ENCODE measurements around the gene FBXL4.

DNA sequence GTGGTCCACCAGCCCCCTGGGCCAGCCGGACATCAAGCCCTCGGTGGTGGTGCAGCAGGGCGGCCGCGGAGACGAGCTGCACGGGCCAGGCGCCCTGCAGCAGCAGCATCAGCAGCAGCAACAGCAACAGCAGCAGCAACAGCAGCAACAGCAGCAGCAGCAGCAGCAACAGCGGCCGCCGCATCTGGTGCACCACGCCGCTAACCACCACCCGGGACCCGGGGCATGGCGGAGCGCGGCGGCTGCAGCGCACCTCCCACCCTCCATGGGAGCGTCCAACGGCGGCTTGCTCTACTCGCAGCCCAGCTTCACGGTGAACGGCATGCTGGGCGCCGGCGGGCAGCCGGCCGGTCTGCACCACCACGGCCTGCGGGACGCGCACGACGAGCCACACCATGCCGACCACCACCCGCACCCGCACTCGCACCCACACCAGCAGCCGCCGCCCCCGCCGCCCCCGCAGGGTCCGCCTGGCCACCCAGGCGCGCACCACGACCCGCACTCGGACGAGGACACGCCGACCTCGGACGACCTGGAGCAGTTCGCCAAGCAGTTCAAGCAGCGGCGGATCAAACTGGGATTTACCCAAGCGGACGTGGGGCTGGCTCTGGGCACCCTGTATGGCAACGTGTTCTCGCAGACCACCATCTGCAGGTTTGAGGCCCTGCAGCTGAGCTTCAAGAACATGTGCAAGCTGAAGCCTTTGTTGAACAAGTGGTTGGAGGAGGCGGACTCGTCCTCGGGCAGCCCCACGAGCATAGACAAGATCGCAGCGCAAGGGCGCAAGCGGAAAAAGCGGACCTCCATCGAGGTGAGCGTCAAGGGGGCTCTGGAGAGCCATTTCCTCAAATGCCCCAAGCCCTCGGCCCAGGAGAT, 112.4 kb downstream of the FBXL4 start:
- TF ChIP-seq, protein P1, sequence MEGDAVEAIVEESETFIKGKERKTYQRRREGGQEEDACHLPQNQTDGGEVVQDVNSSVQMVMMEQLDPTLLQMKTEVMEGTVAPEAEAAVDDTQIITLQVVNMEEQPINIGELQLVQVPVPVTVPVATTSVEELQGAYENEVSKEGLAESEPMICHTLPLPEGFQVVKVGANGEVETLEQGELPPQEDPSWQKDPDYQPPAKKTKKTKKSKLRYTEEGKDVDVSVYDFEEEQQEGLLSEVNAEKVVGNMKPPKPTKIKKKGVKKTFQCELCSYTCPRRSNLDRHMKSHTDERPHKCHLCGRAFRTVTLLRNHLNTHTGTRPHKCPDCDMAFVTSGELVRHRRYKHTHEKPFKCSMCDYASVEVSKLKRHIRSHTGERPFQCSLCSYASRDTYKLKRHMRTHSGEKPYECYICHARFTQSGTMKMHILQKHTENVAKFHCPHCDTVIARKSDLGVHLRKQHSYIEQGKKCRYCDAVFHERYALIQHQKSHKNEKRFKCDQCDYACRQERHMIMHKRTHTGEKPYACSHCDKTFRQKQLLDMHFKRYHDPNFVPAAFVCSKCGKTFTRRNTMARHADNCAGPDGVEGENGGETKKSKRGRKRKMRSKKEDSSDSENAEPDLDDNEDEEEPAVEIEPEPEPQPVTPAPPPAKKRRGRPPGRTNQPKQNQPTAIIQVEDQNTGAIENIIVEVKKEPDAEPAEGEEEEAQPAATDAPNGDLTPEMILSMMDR (IDR thresholded peaks at IDR 0.05), result no peak
- no peak for TF ChIP-seq POLR2A (IDR thresholded peaks at IDR 0.05)

Measured in esophagus squamous epithelium (tissue), 4 donors.